Activated CD4-positive, alpha-beta T cell treated with anti-CD3 and anti-CD28 coated beads, Interleukin-2, amount 50 U/mL, for 4 hours (primary cell): ENCODE measurements around the gene SERP2.
"Not testable (repeated sequence)": the region's sequence is repeated elsewhere in the genome, so short reads cannot be mapped to it uniquely, and the experiment has no call there.

Experiments used
- DNase-seq, 2 experiments: peaks; one replicate each; pipeline ENCODE4 v3.0.0-alpha.2; 2020

The SERP2 gene

GRCh38 chr13:44373601-44374347, at the start of gene SERP2:
Gene SERP2 (plus strand): TSS chr13:44373824. CDS start chr13:44374026, 202 bp downstream.
- DNase-seq, result no peak

- no peak for DNase-seq
Measured at GRCh38 chr13:44326961-44327360, 46.7 kb upstream of the SERP2 start.

- DNase-seq, result not testable (repeated sequence)
Measured at GRCh38 chr13:44329041-44329440, 44.6 kb upstream of the SERP2 start.

- DNase-seq, result no peak
Measured at GRCh38 chr13:44329909-44330545, 43.6 kb upstream of the SERP2 start.

- no peak for DNase-seq
Measured at GRCh38 chr13:44331446-44331845, 42.2 kb upstream of the SERP2 start.

GRCh38 chr13:44331912-44332851, 41.4 kb upstream of the SERP2 start:
- DNase-seq, result no peak

GRCh38 chr13:44333950-44334655, 39.5 kb upstream of the SERP2 start:
- no peak for DNase-seq

- DNase-seq, result no peak
Measured at GRCh38 chr13:44334751-44335150, 38.9 kb upstream of the SERP2 start.

- no peak for DNase-seq
Measured at GRCh38 chr13:44336934-44337333, 36.7 kb upstream of the SERP2 start.

GRCh38 chr13:44337581-44337980, 36.0 kb upstream of the SERP2 start:
- no peak for DNase-seq

- DNase-seq, result no peak
Measured at GRCh38 chr13:44340508-44340907, 33.1 kb upstream of the SERP2 start.

GRCh38 chr13:44342741-44343140, 30.9 kb upstream of the SERP2 start:
- no peak for DNase-seq

GRCh38 chr13:44346534-44346933, 27.1 kb upstream of the SERP2 start:
- DNase-seq, result no peak

- DNase-seq, result no peak
Measured at GRCh38 chr13:44347301-44347700, 26.3 kb upstream of the SERP2 start.

- no peak for DNase-seq
Measured at GRCh38 chr13:44347949-44348348, 25.7 kb upstream of the SERP2 start.

GRCh38 chr13:44350775-44351504, 22.7 kb upstream of the SERP2 start:
- DNase-seq, result no peak

GRCh38 chr13:44351505-44351854, 22.1 kb upstream of the SERP2 start:
- no peak for DNase-seq

GRCh38 chr13:44352202-44352601, 21.4 kb upstream of the SERP2 start:
- no peak for DNase-seq

- DNase-seq, result no peak
Measured at GRCh38 chr13:44352671-44353070, 21.0 kb upstream of the SERP2 start.

GRCh38 chr13:44354331-44354730, 19.3 kb upstream of the SERP2 start:
- DNase-seq, result no peak

- DNase-seq, result no peak
Measured at GRCh38 chr13:44354884-44355283, 18.7 kb upstream of the SERP2 start.

GRCh38 chr13:44355621-44356020, 18.0 kb upstream of the SERP2 start:
- DNase-seq, result no peak
